PFSK-1 (cell line): ENCODE results near the gene KRT81.

Source experiments
- FOXP2 ChIP-seq: optimal IDR thresholded peaks from 2 replicates; pipeline ENCODE3; 2011; ENCODE audit warnings: borderline replicate concordance, control low read depth, inconsistent platforms; ENCODE audit not compliant: insufficient read depth; ENCODE audit errors: extremely low read length, extremely low read depth
- POLR2AphosphoS5 ChIP-seq: IDR thresholded peaks from 2 replicates; pipeline ENCODE4 v1.6.1; 2012; ENCODE audit warnings: low read depth, mild to moderate bottlenecking, control low read depth, low read length, moderate library complexity
- TAF1 ChIP-seq: IDR thresholded peaks from 2 replicates; pipeline ENCODE4 v1.6.1; 2012; ENCODE audit warnings: low read length, control low read depth, borderline replicate concordance; ENCODE audit not compliant: insufficient read depth
- TF ChIP-seq, protein P1 (sequence below), 2 experiments: IDR thresholded peaks; 2 replicates each; pipeline versions ENCODE4 v1.6.1 to v1.8.0; 2011 to 2012; ENCODE audit warnings: low read depth in 2 of 2, low read length in 2 of 2, control low read depth in 1 of 2, inconsistent platforms in 1 of 2, mild to moderate bottlenecking in 1 of 2, moderate library complexity in 1 of 2; ENCODE audit not compliant: insufficient read depth in 1 of 2

GRCh38 chr12:52250048-52250990, 41.0 kb downstream of the KRT81 start:
- TF ChIP-seq, protein P1, sequence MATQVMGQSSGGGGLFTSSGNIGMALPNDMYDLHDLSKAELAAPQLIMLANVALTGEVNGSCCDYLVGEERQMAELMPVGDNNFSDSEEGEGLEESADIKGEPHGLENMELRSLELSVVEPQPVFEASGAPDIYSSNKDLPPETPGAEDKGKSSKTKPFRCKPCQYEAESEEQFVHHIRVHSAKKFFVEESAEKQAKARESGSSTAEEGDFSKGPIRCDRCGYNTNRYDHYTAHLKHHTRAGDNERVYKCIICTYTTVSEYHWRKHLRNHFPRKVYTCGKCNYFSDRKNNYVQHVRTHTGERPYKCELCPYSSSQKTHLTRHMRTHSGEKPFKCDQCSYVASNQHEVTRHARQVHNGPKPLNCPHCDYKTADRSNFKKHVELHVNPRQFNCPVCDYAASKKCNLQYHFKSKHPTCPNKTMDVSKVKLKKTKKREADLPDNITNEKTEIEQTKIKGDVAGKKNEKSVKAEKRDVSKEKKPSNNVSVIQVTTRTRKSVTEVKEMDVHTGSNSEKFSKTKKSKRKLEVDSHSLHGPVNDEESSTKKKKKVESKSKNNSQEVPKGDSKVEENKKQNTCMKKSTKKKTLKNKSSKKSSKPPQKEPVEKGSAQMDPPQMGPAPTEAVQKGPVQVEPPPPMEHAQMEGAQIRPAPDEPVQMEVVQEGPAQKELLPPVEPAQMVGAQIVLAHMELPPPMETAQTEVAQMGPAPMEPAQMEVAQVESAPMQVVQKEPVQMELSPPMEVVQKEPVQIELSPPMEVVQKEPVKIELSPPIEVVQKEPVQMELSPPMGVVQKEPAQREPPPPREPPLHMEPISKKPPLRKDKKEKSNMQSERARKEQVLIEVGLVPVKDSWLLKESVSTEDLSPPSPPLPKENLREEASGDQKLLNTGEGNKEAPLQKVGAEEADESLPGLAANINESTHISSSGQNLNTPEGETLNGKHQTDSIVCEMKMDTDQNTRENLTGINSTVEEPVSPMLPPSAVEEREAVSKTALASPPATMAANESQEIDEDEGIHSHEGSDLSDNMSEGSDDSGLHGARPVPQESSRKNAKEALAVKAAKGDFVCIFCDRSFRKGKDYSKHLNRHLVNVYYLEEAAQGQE (IDR thresholded peaks at IDR 0.05; ENCODE audit: insufficient read depth in 1 of 2, low read depth in 2 of 2, low read length in 2 of 2) = no peak
- TF ChIP-seq POLR2AphosphoS5 (no peak), TAF1 (no peak), FOXP2 (no peak)
